Activated CD4-positive, alpha-beta T cell treated with anti-CD3 and anti-CD28 coated beads for 24 hours (primary cell): ENCODE measurements around the gene FRMD4A.

ENCODE experiments used
- DNase-seq, 2 donors: peaks; one replicate each; pipeline ENCODE4 v3.0.0-alpha.2; 2020; ENCODE audit warnings: low read depth in 2 of 2

FRMD4A gene

GRCh38 chr10:13652860-13653259, 677.9 kb downstream of the FRMD4A start:
- DNase-seq, result no peak

DNA sequence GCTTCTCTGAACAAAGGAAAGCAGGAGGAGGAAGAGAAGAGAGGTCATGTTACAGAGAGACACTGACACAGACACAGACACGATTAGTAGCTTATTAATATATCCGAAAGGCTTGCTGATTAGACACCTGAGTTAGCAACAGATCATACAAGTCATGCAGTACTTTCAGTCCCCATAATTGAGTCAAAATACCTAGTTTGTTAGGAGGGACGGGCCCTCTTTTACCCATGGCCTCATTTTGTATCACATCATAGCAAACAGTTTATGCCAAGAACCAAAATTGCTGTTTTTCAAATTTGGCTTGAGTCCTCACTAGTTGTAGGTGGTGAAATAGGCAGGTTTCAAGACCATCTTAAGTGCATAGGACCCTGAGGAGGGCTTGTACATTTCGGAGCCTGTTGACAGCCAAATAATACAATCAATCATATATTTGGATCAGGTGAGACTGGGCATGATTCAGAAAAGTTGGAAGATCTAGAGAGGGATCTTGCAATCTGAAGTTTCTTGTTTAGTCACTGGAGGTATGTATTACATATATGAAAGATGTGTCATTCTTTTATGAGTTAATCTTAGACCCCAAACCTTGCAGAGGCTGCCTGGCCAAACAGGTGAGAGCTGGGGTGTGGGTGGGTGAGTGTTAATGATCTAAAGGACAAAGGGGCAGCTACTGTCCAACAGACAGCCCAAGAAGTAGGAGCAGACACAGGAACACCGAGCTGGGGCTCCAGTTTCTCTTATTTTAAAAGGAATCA, 678.6 kb downstream of the FRMD4A start:
- DNase-seq, result no peak

- DNase-seq, result no peak
Observed at GRCh38 chr10:13650961-13651360, 679.8 kb downstream of the FRMD4A start.

DNA sequence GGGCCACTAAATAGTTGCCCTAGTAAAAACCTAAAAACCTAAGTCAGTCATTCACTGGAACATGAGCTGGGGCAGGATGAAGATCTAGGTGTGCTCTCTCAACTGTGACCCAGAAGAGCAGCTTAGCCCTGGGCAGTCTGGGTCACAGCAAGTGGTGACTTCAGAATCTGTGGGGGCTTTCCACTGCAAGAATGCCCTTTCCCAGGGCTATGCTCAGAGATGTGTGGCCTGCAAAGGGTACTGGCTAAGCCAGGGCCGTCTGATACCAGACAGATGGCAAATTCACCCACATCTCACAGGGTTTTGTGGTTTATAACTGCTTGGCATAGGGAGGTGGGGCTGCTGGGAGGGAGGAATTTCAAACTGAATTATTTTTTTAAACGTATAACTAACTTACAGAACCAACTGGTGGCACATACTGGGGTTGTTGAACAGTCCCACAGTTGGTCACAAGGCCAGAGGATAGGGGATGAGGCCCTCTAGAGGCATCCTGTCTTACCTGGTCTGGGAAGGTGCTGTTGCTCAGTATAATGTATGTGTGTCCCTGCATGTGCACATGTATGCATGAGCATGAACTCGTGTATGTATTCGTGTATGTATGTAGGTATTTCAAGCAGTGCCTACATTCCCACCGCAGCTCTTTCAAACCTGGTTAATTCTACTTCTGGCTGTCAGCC, 680.7 kb downstream of the FRMD4A start:
- DNase-seq, result no peak

DNA sequence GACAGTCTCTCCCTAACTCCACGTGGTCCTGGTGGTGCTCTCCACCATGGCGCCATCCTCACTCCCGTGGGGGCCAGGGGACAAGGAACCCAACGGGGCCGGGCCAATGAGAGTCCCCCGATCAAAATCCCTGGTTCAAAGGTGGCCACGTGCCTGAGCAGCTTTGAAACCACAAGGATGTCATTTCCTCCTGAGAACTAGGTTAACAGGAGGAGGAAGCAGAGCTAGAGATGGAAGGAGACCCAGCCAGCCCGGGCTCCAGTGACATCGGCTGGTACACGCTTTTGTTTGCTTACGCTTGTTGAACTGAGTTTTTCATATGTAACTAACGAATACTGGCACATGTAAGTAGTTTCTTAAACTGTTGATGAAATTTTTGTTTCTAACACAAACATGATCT, 682.3 kb downstream of the FRMD4A start:
- DNase-seq, result no peak

GRCh38 chr10:13644866-13645265, 685.9 kb downstream of the FRMD4A start:
- DNase-seq, result no peak

DNA sequence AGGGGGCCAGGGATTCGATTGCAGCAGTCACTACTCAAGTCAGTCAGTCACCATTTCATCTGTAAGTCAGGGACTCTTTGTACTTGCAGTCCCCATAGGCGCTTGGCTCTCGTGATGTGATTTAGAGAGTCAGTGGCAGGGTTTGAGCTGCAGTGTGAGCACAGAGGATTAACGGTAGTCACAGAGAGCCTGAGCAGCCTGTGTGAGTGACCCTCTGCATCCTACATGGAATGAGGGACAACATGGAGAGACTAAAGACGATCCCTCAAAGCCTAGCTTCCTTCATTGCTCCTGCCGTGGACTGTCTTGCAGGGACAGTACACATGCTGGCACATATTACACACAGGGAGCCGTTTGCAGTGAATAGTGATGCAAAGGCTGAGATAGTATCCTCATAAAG, 687.7 kb downstream of the FRMD4A start:
- no peak for DNase-seq

- DNase-seq, result no peak
Observed at GRCh38 chr10:13642293-13642692, 688.4 kb downstream of the FRMD4A start.

- no peak for DNase-seq
Observed at GRCh38 chr10:13637894-13638293, 692.8 kb downstream of the FRMD4A start.

- DNase-seq, result no peak
Observed at GRCh38 chr10:13637303-13637856, 693.3 kb downstream of the FRMD4A start.

DNA sequence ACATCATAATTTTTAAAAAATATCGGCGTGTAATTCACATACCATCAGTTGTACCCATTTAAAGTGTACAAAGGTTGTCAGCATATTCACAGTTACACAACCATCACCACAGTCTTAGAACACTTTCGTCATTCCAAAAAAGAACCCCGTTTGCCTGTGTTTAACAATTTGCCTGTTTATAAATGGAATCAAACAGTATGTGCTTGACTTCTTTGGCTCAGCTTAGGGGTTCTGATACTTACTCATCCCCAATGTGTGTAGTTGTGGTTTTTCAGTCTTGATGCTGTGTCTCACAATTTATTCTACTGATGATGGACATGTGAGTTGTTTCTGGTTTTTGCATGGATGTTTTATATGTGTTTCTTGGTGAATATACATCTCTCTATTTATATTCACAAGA, 693.9 kb downstream of the FRMD4A start:
- no peak for DNase-seq

DNA sequence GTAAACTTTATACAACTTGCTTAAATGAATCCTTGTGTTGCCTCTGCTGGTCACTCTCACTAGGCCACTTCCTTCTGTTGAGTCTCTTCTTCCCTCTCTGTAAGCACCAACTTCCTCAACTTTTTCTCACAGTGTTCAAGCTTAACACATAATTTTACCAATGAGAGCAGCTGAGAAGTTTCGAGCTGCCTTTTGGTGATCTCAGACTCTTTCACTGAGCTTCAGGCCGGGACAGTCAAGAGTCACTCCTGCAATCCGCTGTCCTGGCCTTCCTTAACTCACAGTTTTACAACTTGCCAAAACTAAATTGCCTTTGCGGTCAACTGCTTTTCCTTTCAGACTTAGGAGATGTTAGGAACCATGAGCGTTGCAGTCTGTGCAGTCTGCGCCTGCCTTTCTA, 696.5 kb downstream of the FRMD4A start:
- no peak for DNase-seq

DNA sequence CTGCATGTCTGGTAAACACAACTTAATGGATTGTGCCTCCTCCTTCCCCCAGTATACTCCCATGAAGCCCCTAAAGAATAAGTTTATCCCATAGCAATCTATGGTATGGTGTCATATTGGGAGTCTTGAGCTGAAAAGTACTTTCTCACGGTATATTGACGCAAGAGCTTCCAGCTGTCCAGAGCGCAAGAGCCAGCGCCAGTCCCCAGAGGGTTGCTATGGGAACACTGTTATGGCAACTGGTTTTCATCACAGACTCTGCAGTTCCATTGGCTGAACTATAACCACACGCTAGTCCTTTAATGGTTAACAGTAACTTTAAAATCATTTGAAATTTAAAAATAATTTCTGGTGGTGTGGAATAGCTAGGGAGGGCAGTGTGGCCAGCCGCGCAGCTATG, 697.0 kb downstream of the FRMD4A start:
- DNase-seq, result no peak

DNA sequence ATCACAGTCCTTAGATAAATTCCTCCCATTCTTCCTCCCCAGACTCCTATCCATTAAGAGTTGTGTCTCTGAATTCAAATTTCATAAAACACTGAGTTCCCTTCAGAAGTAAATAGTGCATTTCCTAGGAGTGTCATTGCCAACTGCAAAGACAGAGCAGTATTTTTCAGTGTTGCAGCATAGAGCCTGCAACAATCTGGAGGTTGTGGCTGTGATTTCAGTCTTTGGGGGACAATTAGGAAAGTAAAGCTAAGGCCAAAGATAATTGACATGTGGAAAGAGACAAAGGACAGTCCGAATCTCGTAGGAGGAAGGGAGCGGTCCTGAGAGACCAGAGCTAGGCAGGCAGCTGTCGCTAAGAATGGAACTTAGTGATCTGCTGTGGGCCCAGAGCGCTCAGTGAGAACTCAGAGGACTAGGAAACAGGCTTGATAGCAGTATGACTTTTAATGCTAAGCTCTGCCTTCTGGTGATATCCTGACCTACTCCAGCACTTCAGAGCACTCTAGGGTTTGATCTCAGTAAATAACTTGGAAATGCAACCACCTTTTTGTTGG, 697.8 kb downstream of the FRMD4A start:
- no peak for DNase-seq

- no peak for DNase-seq
Observed at GRCh38 chr10:13632440-13632839, 698.3 kb downstream of the FRMD4A start.

DNA sequence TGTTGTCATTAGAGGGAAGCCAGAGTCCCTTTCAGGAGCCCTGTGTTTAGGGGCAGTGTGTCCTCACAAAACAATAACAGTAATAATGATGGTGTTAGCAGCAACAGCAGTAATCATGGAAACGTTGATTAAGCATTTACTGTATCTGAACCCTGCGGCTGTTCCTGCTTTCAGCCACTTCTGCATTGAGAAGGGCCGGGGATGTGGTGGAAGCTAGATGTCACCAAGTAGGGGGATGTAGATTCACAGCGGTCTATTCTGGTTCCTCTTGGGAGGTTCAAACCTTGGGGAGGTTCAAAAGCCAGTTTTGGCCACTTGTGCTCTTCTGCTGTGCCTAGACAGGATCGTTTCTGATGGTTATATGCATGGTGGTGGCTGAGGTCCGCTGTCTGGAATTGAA, 699.1 kb downstream of the FRMD4A start:
- no peak for DNase-seq

DNA sequence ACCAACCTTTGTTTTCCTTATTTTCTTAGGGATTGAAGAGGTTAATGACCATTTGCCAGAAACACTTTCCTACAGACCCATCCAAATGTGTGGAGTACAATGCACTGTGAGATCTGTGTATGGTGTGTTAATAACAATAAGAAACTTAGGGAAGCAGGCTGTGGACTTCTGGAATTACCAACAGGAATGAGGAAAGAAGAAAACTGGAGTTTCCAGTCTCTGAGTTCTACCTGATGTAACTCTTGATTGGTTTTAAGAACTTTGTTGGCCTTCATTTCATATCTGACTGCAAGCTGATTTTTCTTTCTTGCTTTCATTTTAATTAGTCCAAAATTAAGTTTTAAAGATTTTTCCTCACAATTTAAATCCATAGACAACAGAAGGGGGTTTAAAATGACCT, 700.5 kb downstream of the FRMD4A start:
- DNase-seq, result no peak

DNA sequence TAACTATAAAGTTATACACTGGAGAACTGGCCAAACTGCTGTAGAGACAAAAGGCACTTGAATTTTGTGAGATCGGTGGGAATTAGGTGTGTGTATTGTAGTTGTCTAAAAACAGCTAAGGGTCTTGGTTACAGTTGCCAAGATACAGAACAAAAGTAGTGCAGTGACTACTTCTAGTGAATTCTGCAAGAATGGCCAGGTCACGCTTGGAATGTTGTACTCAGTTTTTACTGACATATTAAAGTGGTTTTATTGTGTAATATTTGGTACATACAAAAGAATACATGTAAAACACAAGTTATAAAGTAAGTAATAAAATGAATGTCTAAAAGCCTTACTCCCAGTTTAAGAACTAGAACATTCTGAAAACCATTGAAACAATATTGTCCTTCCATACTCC, 701.6 kb downstream of the FRMD4A start:
- no peak for DNase-seq

GRCh38 chr10:13628661-13629060, 702.1 kb downstream of the FRMD4A start:
- DNase-seq, result no peak

DNA sequence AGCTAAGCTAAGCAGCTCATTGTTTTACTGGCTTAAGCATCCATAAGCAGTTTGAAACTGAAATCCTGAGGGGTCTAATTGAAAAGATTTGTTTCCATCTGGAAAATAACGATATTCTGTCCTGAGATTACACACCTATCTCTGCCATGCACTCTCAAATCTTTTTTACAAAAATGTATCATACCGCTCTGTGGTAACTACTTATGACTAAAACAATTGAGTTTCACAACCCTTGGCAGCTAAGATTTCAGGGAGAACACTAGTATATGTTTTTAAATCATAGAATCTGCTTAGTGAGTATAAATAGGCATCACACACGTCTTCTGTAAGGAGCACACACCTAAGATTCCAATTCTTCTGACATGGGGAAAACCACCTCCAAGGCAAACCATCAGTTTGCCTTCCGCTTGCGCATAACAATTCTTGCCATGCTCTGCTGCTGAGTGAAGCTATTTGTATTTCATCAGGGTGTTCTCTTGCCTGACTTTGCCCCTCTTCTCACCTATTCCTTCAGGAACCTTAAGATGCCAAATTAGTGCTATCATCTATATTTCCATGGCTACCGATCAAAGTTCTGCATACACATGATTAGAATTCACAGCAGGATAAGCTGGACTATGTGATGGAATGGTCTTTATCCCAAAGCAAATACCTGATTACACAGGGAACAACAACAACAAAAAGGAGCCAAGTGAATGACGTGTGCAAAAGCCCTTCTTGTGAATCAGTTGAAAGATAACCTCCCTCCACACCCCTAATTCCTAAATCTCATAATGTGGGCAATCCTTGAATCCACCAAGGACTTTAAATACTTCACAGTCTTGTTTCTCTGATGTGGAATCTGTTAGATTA, 703.0 kb downstream of the FRMD4A start:
- DNase-seq, result no peak

GRCh38 chr10:13624630-13625029, 706.1 kb downstream of the FRMD4A start:
- no peak for DNase-seq

- no peak for DNase-seq
Observed at GRCh38 chr10:13621931-13622330, 708.8 kb downstream of the FRMD4A start.
